Measurements from ENCODE around the gene PBX2.

PBX2 gene

DNA sequence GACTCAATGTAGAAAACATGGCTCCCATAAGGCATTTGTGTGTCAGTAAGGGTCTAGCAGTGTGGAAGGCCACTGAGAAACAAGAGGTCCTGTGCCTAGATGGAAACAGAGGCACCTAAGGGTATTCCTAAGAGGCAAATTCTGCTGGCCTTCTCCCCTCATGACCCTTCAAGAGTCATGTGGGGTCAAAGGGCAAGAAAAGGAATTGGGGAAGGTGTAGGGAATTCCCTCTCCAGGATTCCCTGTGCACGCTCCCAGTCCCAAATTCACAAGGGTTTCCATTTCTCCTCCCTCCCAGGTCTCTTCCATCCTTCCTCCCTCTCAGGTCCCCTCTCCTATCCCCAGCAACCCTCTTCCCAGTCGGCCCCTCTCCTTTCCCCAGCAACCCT is 14.7 kb downstream of the PBX2 start:
- in situ Hi-C loops (cut with MboI; ENCODE audit: low sequenced_read_pairs): no loop called here

DNA sequence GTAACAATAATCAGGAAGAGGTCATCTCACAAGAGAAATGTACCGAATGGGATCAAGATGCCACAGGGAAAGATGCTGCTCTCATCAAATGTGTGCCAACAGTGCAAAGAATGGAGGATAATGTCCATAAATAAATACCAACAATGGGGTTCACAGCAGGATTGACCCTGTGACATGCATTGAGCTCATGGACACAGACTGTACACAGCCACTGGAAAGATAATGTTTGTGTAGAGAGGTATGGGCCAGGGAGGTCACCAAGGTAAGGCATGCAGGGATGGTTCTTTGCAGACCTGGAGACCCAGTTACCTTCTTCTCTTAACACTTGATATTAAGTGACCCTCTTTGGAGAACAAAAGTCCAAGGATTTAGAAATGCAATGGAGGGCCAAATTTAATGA is 15.6 kb downstream of the PBX2 start:
- in situ Hi-C loops (cut with MboI; ENCODE audit: low sequenced_read_pairs): no loop called here

DNA sequence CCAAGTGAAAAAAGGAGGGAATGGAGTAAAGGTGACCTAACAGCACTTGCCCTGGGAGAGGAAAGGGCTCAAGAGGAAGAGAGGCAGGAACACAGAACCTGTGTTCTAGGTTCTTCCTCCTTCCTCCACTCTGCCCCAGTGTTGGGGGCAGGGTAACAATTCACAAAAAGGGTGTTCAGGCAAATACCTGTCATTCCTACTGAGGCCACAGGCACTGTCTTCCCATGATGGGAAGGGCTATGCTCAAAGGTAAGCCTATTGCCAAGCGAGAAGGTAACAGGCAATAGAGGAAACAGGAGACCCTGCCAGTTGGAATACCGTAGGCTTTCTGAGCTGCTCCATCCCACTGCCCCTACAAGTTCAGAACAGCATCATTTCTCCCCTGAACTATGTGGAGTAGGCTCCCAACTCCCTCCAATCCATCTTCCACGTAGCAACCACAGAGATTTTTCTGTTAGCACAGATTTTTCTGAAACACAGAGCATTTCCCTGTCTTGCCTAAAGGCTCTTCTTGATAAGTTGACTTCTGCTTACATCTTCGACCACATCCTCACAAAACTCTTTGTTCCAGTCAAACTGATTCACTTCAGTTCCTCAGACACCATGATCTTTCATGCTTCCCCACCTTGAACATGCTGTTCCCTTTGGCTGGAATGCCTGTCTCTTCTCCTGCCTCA is 16.8 kb downstream of the PBX2 start:
- in situ Hi-C loops (cut with MboI; ENCODE audit: low sequenced_read_pairs): no loop called here

DNA sequence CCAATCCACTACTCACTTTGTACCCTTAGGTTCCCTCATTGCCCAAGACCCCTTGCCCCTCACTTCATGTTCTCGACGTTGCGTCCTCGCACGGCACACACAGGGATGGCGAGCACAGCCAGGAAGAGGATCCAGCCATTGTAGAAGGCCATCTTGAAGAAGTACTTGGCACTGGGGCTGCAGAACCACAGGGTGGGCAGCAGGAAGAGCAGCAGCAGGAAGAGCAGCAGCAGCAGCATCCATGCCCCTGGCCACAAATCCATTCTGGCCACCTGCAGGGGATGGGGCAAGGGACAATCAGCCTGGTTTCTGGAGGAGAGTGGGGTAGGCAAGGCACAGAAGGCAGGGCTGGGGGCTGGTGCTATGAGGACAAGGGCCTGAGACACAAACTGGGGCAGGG is 18.8 kb downstream of the PBX2 start:
- in situ Hi-C loops (cut with MboI; ENCODE audit: low sequenced_read_pairs): no loop called here

DNA sequence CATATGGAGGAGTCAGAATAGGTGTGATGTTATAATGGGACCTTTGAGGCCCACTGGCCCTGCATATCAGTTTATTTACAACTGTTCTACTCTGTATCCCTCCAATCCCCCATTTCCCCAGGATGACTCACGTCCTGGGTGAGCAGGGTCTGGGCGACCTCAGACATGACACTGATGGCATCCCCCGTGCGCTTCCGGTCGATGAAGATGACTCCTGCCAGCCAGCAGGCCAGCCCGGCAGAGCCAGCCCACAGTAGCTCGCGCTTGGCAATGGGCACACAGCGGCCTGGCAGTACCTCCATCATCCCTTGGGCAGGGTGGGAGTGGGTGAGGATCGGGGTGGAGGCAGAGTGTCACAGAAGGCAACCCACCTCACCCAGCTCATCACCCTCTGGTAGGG is 19.7 kb downstream of the PBX2 start:
- in situ Hi-C loops (cut with MboI; ENCODE audit: low sequenced_read_pairs): no loop called here

DNA sequence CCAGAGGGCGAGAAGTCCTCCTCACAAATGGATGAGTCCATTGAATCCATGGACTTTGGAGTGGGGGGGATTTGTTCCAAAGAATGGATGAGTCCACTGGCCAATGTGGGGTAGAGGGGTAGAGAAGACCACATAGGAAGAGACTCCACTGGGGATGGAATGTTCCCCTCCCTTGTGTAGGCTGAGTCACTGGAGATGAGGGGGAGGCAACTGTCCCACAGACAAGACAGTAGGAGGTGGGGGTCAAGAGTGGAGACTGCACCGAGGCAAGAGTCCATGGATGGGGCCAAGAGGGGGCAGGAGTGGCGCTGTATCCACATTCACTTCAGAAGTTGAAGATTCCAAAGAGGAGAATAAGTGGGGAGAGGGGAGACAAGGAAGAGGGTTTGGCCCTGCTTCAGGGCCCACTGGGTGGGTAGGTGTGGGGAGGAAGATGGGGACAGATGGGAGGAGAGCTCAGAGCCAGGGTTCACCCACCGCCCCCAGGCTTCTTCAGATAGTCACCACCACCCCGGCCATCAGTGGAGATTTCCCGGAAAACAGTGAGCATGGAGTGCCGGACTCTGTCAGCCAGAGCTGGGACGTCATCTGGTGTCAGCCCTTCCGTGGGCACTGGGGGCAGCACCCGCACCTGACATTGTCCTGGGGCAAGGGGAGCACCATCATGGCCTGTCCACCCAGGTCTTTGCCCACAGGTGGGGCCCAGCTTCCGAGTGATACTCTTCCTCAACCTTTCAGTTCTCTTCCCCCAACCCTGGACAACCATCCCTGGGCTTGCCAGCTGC is 21.0 kb downstream of the PBX2 start:
- in situ Hi-C loops (cut with MboI; ENCODE audit: low sequenced_read_pairs): no loop called here

DNA sequence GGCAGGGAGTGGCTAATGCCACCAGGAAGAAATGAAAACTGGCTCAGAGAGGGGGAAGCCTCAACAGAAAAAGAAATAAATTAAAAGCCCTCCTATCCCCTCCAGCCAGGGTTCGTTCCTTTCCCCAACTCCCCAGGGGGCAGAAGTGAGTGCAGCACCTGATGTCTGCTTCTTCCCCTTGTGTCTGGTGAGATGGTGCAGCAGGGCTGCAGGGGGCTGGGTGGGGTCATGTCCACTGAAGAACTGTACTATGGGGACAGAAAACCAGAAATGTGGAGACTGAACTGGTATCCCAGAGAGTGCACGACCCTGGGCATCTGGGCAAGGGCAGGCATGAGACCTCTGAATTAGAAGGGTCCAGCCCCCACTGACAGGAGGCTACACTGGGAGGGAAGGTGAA is 21.7 kb downstream of the PBX2 start:
- in situ Hi-C loops (cut with MboI; ENCODE audit: low sequenced_read_pairs): no loop called here

DNA sequence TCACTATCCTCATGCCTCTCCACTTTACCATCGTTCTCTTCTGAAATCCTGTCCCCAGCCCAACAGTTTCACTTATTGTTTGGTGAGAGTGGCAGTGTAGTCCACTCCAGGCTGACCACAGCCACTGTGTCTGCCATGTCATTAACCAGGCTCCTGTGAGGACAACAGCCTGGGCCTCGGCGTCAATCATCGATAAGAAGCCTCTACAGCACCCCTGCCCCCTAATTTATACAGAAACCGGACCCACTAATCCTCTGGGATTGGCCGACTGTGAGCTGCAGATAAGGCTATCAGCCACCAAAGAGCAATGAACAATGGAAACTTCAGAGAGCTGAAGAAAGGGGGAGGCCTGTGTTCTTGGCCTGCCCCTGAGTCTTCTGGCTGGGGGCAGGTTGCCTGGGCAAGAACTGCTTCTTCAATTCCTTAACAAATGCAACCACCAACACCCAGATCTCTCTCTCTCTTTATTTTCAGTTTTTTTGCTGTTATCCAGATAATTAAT is 22.2 kb downstream of the PBX2 start:
- in situ Hi-C loops (cut with MboI; ENCODE audit: low sequenced_read_pairs): no loop called here

DNA sequence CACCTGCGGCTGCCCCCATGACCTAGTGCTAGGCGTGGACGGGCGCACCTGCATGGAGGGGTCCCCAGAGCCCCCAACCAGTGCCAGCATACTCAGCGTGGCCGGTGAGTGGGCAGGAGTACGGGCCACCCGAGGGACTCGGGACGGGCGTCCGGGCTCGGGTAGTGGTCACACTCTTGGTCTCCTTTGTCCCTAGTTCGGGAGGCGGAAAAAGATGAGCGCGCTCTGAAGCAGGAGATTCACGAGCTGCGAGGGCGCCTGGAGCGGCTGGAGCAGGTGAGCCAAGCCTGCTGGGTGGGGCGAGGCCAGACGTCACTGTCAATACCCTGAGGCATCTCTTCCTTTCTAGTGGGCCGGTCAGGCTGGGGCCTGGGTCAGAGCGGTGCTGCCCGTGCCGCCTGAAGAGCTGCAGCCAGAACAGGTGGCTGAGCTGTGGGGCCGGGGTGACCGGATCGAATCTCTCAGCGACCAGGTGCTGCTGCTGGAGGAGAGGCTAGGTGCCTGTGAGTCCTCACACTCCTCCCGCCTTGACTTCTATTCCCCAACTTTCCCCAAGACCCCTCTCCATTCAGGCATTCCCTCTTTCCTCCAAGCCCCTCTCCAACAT is 22.7 kb downstream of the PBX2 start:
- in situ Hi-C loops (cut with MboI; ENCODE audit: low sequenced_read_pairs): no loop called here

DNA sequence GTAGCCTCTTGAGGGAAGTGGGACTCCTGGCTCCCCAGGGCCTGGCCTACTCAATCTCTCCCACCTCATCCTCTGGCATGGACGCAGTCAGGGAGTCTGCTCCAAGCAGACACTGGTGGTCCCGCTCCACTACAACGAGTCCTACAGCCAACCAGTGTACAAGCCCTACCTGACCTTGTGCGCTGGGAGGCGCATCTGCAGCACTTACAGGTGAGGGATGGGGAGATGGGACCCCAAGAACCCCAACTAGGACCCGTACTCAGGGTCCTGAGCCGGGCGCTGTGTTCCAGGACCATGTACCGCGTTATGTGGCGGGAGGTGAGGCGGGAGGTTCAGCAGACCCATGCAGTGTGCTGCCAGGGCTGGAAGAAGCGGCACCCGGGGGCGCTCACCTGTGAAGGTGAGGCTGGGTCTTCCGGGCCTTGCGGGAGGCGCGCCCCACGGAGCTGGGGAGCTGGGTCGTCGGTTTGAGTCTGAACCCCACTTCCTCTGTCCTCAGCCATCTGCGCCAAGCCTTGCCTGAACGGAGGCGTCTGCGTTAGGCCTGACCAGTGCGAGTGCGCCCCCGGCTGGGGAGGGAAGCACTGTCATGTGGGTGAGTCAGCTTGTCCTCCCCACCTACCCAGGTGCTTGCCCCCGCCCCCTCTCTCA is 23.5 kb downstream of the PBX2 start:
- in situ Hi-C loops (cut with MboI; ENCODE audit: low sequenced_read_pairs): no loop called here

DNA sequence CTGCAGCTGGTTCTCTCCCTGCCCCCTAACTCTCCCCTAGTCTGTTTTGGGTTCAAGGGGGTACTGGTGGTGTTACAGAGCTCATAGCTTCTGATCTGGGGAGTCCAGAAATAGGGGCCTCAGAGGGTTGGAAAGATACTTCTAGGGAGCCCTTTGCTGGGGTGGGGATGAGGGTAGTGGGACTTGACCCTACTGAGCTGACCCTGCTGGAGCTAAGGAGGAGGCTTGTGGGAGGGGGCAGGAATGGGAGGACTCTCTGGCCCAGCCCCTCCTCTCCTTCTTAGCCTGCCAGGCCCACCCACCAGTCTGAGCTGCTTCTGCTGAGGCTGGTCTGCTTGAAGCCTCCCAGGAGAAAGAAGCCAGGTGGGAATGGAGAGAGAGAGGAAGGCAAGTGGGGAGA is 25.7 kb downstream of the PBX2 start, which contains the start of gene EGFL8:
TSS of gene EGFL8 (plus strand) at position 301 of the 400 bp plus-strand sequence. CDS start 1,571 bp downstream, outside the sequence.
- in situ Hi-C loops (cut with MboI; ENCODE audit: low sequenced_read_pairs): no loop called here

DNA sequence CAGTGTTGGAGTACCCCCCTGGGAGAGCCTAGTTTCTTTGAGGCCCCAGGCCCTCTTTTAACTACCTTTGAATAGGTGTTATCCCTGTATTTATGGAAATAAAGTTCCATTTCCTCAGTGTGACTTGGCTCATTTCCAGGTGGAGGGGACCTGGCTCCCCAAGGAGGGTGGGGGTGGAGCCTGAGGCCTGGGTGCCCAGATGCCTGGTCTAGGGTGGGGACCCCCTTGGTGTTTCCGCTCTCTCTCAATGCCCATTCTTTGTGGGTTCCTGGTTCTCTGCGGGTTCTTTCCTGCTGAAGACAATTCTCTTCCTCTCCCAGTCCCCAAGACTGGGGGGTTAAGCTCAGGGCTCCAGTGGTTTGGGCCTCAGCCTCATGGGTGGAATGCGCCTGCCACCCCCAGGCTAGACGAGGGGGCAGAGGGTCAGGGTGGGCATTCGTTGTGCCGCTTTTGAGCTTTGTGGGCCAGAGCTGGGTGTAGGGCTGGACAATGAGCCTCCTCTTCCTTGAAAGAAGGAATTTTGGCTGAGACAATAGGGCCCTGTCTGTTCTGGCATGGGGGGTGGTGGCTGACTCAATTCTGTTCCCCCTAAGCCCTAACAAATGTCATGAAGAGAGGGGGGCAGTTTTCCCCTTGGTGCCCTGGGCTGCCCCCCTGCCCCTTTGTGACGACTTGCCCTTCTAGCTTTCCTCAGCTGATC is 26.3 kb downstream of the PBX2 start:
- in situ Hi-C loops (cut with MboI; ENCODE audit: low sequenced_read_pairs): no loop called here

DNA sequence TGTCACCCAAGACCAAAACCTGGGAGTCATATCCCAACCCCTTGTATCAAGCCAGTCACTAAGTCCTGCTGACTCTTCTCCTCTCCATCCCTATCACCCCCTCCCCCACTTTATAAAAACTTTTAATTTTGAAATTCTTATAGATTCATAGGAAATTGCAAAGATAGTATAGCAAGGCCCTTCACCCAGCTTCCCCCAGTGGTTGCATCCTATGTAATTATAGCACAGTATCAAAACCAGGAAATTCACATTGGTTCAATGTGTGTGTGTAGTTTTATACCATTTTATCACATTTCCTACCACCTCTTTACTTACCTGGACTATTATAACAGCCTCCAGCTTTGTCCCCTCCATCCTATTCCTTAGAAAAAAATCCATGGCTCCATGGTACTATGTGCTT is 31.9 kb downstream of the PBX2 start:
- in situ Hi-C loops (cut with MboI; ENCODE audit: low sequenced_read_pairs): no loop called here

DNA sequence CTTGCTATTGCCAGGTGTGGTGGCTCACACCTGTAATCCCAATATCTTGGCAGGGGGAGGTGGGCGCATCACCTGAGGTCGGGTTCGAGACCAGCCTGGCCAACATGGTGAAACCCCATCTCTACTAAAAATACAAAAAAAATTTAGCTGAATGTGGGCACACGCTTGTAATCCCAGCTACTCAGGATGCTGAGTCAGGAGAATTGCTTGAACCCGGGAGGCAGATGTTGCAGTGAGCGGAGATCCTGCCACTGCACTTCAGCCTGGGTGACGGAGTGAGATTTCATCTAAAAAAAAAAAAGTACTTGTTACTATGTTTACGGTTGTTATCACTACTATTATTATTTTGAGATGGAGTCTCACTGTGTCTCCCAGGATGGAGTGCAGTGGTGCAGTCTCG is 33.1 kb downstream of the PBX2 start:
- in situ Hi-C loops (cut with MboI; ENCODE audit: low sequenced_read_pairs): no loop called here

DNA sequence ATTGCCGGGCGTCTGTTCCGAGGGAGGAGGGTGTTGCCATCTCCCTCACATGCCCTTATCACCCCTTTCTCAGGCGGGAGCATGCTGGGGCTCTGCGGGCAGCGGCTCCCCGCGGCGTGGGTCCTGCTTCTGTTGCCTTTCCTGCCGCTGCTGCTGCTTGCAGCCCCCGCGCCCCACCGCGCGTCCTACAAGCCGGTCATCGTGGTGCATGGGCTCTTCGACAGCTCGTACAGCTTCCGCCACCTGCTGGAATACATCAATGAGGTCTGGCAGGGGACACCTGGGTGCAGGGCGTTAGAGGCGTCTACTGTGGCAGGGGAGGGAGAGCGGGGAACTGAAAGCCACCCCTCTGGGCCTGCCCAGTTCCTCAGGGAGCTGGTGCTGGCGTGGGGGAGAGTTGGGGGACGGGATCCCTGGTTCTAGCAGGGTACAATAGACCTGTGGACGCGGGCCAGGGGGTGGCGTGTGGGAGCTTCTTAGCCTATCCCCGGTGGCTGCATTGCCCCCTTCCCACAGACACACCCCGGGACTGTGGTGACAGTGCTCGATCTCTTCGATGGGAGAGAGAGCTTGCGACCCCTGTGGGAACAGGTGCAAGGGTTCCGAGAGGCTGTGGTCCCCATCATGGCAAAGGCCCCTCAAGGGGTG is 35.4 kb downstream of the PBX2 start:
- in situ Hi-C loops (cut with MboI; ENCODE audit: low sequenced_read_pairs): no loop called here

DNA sequence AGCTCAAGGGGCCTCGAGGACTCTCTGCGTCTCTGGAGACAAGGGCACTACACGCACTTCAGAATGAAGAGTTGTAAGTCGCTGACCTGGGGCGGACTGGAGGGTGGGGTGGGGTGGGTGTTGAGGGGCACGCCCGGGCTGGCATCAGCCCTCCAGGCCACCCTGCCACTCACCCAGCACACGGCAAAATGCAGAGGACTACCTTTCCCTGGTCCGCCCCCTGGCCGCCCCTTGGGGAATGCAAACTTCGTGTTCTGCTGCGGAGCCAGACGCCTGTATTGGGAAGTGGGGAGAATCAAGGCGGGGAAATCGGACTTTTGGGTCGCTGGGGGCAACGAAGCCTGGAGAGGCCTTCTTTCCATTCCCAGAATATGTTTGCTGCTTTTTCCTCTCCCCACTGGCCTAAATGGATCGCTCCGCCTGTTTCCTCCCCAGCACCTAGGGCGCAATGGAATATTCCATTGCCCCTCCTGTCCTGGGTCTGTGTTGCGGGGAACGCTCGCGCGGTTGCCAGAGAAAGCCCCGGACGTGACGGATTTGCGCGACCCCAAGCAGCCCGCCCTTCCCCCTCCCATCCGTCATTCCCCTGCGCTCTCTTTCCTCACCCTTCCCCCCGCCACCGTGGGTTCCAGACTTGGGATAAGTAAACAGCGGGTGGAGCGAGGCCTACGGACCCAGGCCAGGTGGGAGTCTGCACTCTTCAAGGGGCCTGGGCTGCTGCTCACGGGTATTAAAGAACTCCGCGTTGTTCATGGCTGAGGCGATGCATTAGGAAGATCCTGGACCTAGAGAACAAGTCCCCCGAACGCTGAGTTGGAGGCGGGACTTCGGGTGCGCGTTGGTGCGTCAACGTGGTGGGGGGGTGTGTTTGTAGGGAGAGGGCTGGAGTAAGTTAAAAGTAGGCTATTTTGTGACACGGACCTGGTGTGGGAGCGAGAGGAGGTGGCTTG is 36.2 kb downstream of the PBX2 start, which contains the start of gene PPT2:
TSS of gene PPT2 (plus strand) at position 578 of the 950 bp plus-strand sequence. CDS start 454 bp downstream, outside the sequence.
- in situ Hi-C loops (cut with MboI; ENCODE audit: low sequenced_read_pairs): no loop called here

DNA sequence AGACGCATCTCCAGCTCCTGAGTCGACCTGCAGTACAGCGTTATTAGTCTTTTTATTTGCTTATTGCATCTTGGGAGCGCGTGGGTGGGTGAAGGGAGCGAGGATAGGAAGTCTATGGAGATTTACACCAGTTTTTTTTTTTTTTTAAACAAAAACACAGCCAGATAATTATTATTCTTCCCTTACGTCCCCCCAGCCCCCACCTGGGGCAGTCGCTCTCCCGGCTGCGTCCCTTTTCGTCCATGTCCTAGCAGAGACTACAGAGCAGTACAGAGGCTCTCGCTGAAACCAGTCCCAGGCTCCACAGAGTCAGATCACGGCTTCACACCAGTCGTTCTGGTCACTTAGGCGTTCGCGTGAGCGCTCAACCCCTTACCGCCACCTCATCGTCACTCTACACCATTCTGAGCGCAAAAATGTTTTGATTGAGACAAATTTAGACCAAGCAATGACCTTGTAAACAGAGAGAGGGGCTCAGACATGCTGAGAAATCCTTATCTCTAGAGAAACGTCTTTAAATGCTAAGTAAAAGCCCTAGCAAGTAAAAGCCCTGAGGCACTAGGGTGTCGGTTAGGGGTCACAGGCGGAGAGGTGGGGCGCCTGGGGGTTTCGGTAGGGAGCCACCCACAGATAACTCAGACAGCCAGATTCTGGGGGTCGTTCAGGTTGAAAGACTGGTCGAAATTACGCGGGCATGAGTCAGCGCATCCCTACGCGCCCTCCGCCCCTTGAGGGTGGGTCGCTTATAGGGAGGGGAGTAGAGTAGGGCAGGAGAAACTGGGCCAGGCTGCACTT is 37.0 kb downstream of the PBX2 start:
- in situ Hi-C loops (cut with MboI; ENCODE audit: low sequenced_read_pairs): no loop called here
